Kidney epithelial cell (primary cell): ENCODE results near the gene DIABLO. TPM values are rescaled to one million over a fixed set of nuclear protein-coding genes. Genes with fewer than 3 reads are reported as not detected.

Experiments
- DNase-seq: peaks from one replicate; pipeline ENCODE4 v3.0.0-alpha.2; 2010; ENCODE audit warnings: low read depth
- H3K27me3 ChIP-seq: 2 replicates; pipeline ENCODE4 v1.6.0; 2011; ENCODE audit warnings: low read length; ENCODE audit not compliant: control insufficient read depth, insufficient read depth
- H3K36me3 ChIP-seq: 2 replicates; pipeline ENCODE4 v1.5.1; 2011; ENCODE audit warnings: low read length; ENCODE audit not compliant: control insufficient read depth, insufficient read depth
- H3K4me3 ChIP-seq: 2 replicates; pipeline ENCODE4 v1.5.1; 2011; ENCODE audit warnings: low read depth, mild to moderate bottlenecking, control low read depth, low read length
- CTCF ChIP-seq: IDR thresholded peaks from 2 replicates; pipeline ENCODE4 v1.5.1; 2011; ENCODE audit warnings: mild to moderate bottlenecking, moderate library complexity, low read length, control low read depth, inconsistent platforms; ENCODE audit not compliant: insufficient read depth, poor library complexity, severe bottlenecking
- total RNA-seq: library from RNA; depleted of rRNA; stranded (reverse); fragments of >200 nt; gene quantifications from 2 replicates; pipeline ENCODE4 v1.2.3, GENCODE V29; 2015

DIABLO gene
- total RNA-seq, 1 donor from 2014 or later = 100 TPM

- no peak for TF ChIP-seq CTCF
- no peaks in the 10 kb centered on the region for H3K27me3 ChIP-seq
- DNase-seq = no peak
- peaks cover 1% of the 10 kb centered on the region for H3K36me3 ChIP-seq
- H3K4me3 ChIP-seq = no peak overlapping the region
Measured at GRCh38 chr12:122216445-122216844, 9.4 kb downstream of the DIABLO start.

- Histone ChIP-seq H3K27me3 (no peaks in the 10 kb centered on the region), H3K4me3 (no peak overlapping the region), H3K36me3 (peaks cover 1% of the 10 kb centered on the region)
- no peak for TF ChIP-seq CTCF
- DNase-seq = no peak
Measured at GRCh38 chr12:122215771-122216170, 10.1 kb downstream of the DIABLO start.

- DNase-seq = no peak
- Histone ChIP-seq H3K27me3 (peaks cover 27% of the 10 kb centered on the region), H3K4me3 (no peak overlapping the region), H3K36me3 (peaks cover 1% of the 10 kb centered on the region)
- TF ChIP-seq CTCF = no peak
Measured at GRCh38 chr12:122208073-122208820, 17.6 kb downstream of the DIABLO start.

GRCh38 chr12:122207391-122207790, 18.5 kb downstream of the DIABLO start:
- TF ChIP-seq CTCF = no peak
- peaks cover 27% of the 10 kb centered on the region for H3K27me3 ChIP-seq
- DNase-seq = no peak
- H3K4me3 ChIP-seq = no peak overlapping the region
- no peaks in the 10 kb centered on the region for H3K36me3 ChIP-seq

GRCh38 chr12:122206976-122207375, 18.9 kb downstream of the DIABLO start:
- no peak overlapping the region for H3K4me3 ChIP-seq
- peaks cover 27% of the 10 kb centered on the region for H3K27me3 ChIP-seq
- no peak for DNase-seq
- TF ChIP-seq CTCF = no peak
- H3K36me3 ChIP-seq = no peaks in the 10 kb centered on the region

- no peaks in the 10 kb centered on the region for H3K36me3 ChIP-seq
- no peak for TF ChIP-seq CTCF
- H3K4me3 ChIP-seq = no peak overlapping the region
- peaks cover 27% of the 10 kb centered on the region for H3K27me3 ChIP-seq
- no peak for DNase-seq
Measured at GRCh38 chr12:122206111-122206881, 19.6 kb downstream of the DIABLO start.
